ENCODE results near the gene MYH7. TPM values are rescaled to one million over a fixed set of nuclear protein-coding genes. Genes with fewer than 3 reads are reported as not detected.

The MYH7 gene
- total RNA-seq, result not detected

DNA sequence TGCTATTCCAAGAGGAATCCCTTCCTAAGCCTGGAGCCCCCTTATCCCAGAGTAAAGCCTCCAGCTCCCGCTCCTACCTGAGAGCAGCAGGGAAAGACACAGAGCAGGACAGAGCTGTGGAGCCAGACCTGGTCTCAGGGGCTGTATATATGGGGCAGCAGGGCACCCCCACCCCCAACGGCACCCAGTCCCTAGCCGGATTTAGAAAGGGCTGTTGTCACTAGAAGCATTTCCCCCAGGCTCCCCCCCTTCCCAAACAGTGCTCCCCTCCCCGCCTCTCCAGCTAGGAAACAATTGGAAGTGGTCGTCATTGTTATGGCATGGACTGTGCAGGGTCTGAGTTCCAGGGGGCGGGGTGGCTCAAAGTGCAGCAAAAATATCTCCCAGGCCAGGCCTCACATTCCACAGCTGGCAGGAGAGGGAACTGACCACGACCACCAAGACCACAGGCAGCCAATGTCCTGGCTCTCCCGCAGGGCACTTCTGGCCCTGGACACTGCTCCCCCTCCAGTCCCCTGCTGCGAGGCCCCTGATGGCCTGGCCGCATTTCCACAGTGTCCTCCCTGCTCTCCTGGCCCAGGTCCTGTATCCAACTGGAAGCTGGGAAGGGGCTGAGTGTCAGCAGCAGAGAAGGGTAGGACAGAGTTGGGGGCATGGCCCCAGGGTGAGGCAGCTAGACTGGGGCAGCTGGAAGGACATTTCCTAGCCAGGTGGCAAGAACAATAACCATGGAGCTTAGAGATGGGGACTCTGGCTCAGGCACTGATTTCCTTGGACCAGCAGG lies at the start of gene MYH7:
Gene MYH7, minus strand, starts transcription at position 118 of the 784 bp plus-strand sequence. CDS start 1,928 bp downstream, outside the sequence.

DNA sequence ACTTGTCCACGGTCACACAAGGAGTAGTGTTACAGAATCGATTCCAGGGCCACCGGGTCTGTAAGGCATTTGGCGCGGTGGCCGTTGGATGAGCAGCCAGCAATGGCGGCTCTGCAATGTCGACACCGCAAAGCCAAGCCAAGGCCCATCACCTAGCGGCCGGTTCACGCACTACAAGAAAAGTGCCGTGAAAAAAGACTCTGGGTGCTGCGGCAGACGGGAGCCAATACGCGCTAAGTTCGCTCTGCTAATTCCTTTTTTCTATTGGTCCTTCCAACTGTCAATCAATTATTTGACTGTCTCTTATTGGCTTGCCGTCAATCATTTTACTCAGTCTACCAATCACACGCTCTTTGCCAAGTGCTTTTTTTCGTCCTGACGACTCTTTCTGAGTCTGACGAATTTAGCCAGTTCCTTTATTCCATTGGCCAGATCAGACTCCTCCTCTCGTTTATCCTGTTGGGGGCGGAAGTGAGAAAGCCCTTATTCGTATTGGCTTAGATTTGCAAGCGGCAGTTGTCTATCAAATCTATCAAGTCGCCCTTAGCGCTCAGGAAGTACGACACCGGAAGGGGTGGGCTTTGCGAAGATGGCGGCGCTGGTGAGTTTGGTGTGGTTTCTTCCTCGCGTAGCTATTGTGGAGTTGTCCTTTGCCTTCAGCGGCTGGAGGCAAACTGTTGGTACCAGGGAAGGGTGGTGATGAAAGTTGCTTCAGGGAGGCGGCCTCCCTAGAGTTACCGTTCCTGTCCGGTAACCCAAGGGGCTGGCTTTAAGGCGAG lies 33.9 kb upstream of the MYH7 start, which contains the start of gene NGDN:
Gene NGDN, plus strand, starts transcription at position 577 of the 779 bp plus-strand sequence. Its CDS starts 13 bp downstream, at position 590.

DNA sequence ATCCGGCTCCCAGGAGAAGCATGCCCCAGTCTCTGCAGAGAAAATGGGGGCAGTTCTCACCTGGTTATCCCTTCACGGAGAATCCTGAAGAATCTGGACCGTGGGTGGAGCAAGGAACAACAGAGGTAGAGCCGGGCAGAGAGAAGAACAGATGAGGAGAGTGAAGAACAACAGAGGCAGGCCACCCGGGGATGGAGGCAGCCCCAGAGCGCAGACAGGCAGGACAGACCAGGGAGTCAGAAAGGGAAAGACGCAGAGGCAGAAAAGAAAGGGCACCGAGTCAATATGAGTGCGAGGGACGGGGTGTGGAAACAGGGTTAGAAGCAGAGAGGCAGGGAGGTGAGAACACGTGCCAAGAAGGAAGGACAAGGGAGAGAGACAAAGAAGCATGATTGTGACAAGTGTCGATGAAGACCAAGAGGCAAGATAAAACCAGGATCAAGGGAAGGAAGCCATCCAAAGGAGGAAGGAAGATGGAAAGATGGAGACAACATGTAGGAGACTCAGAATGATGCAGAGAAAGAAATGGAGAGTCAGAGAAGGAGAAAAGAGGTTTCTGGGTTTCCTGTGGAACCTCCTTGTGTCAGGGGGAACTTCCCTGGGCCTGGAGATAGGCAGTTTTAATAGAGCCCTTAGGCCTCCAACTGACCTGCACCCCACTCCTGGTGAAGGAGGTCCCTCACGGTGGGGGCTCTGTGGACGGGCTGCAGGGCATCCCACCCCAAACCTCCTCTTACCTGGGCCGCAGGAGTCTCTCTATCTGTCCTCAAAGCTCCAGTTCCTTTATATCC lies 27.7 kb downstream of the MYH7 start, which contains the start of gene MYH6:
Gene MYH6, minus strand, starts transcription at position 758 of the 791 bp plus-strand sequence. CDS start 1,050 bp downstream, outside the sequence.

DNA sequence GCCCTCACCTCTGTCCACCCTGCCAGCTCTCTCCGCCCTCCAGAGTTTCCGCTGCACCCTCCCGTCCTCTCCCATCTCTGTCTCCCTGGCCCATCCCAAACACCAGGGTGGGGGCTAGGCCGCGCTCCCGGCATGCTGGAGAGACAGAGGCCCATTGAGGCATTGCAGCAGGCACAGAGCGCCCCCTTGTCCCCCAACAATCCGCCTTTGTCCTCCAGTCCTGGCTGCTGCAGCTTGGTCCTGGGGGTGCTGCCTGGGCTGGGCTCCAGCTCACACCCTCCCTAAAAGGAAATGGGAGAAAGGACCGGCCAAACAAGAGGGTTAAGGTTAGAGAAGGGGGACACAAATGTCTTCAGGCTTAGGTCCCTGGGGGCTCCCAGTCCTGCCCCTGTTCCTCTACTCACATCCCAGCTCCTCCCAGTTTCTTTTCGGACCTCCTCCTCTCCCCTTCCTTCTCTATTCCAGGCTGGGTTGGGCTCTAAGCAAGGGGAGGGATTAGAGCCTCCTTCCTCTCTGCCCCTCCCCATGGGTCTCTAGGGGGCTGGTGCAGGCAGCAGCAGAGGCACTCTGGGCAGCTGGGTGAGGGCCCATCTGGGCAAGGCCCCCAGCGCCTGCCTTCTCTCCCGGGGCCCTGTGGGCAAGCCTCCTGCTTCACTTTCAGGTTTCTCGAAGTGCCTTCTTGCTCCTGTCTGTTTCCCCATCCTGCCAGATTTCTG lies 58.8 kb downstream of the MYH7 start, which contains the start of gene CMTM5:
Gene CMTM5, plus strand, starts transcription at position 565 of the 716 bp plus-strand sequence. CDS start 206 bp downstream, outside the sequence.

DNA sequence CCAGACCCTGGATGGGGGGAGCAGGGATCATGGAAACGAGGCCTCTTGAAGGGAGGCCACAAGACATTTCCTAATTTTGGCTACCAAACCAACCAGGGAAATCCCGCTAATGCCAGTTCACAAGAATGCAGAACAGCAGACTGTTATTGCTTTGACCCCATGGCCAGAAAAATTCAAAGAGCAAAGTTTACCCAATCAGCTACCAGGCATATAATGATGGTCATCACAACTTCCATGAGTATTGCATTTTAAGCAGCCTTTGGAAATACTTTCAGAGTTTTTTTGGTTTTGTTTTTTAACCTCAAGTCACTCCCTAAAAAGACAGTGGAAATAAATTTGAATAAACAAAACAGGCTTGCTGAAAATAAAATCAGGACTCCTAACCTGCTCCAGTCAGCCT lies 63.0 kb downstream of the MYH7 start, which contains the start of gene IL25:
Gene IL25, plus strand, starts transcription at position 301 of the 400 bp plus-strand sequence.

DNA sequence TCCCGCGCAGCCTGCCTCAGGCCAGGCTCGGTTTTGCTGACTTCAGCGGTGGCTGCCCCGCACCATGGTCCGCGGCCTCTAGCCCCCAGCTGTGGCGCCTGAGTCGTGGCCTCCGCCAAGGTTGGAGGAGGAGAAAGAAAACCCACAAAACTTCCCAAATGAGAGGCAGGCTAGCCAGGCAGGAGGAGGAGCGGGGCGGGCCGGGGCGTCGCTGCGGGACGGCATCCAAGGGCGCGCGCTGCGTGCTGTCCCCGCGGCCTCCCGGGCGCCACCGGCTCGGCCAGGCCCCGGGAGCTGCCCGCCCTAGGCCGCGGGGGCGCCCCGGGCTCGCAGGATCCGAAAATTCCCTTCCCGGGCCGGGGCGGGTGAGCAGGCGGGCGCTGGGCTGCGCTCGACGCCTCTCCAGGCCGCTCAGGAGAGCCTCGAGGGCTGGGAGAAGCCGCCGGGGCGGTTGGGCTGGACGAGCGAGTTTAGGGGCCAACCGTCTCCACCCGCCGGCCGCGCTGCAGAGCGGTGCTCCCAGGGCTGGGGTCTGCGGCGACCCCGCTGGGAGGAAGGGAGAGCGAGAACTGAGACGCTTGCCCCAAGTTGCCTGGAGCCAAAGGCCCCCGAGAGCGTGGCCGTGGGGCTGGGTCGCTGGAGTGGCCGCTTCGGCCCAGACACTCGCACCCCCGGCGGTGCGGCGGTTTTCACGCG lies 70.3 kb downstream of the MYH7 start, which contains the start of gene EFS:
Gene EFS, minus strand, starts transcription at position 137 of the 696 bp plus-strand sequence. CDS start 147 bp downstream, outside the sequence.

Small RNAs within 50 kb of the gene (microRNA-seq; reads per million reads assigned to microRNA genes)
- gene MIR208A (ENCODE audit: borderline microRNAs expressed, borderline replicate concordance), result not detected
- gene MIR208B (ENCODE audit: borderline microRNAs expressed, borderline replicate concordance), result not detected

Other genes starting within 250 kb of the MYH7 start
- not detected for gene RNF212B, start 197.7 kb downstream of the MYH7 start, total RNA-seq
- 10 to 100 TPM; 13.4 to 13.5 TPM for gene HOMEZ, start 149.5 kb downstream of the MYH7 start, total RNA-seq
- 10 to 100 TPM; 46.0 to 56.1 TPM for gene PPP1R3E, start 132.8 kb downstream of the MYH7 start, total RNA-seq
- gene BCL2L2, start 128.8 kb downstream of the MYH7 start, total RNA-seq, result 1 to 10 TPM; 2.1 to 3.0 TPM
- gene PABPN1, start 114.2 kb downstream of the MYH7 start, total RNA-seq, result 100 to 1,000 TPM; 186 to 197 TPM
- 1 to 10 TPM; 2.1 to 2.2 TPM for gene SLC22A17, start 82.8 kb downstream of the MYH7 start, total RNA-seq
- not detected for gene EFS, start 70.5 kb downstream of the MYH7 start, total RNA-seq
- gene IL25, start 62.9 kb downstream of the MYH7 start, total RNA-seq, result not detected
- gene CMTM5, start 58.6 kb downstream of the MYH7 start, total RNA-seq, result not detected
- not detected for gene MYH6, start 27.4 kb downstream of the MYH7 start, total RNA-seq
- 10 to 100 TPM; 41.3 to 42.3 TPM for gene NGDN, start 34.0 kb upstream of the MYH7 start, total RNA-seq
- under 1 TPM; 0.53 to 0.93 TPM for gene ZFHX2, start 116.1 kb upstream of the MYH7 start, total RNA-seq
- gene THTPA, start 120.6 kb upstream of the MYH7 start, total RNA-seq, result 10 to 100 TPM; 10.3 to 13.4 TPM
- 100 to 1,000 TPM; 299 to 314 TPM for gene AP1G2, start 132.1 kb upstream of the MYH7 start, total RNA-seq
- under 1 TPM; 0.07 to 0.10 TPM for gene JPH4, start 143.1 kb upstream of the MYH7 start, total RNA-seq
- under 1 TPM; 0.18 to 0.24 TPM for gene DHRS2, start 200.7 kb upstream of the MYH7 start, total RNA-seq